OCI-LY7 (cell line): ENCODE measurements around the gene AIP. TPM values are rescaled to one million over a fixed set of nuclear protein-coding genes. Genes with fewer than 3 reads are reported as not detected.

Experiments used
- BruUV-seq: library from RNA; stranded (reverse); fragments of 400-500 nt; replicated peaks from 2 replicates; lab custom pipeline; 2021; lab: Mats Ljungman, UMichigan
- CTCF ChIA-PET: fragments of 300-600 bp; sonication (Branson Sonifier 250); formaldehyde crosslinking; loops from one replicate; lab custom pipeline; 2022; ENCODE audit warnings: antibody characterized with exemption; ENCODE audit not compliant: unreplicated experiment; lab: Charles Lee
- POLR2A ChIA-PET: fragments of 300-600 bp; sonication (Branson Sonifier 250); formaldehyde crosslinking; loops from one replicate; lab custom pipeline; 2022; ENCODE audit warnings: antibody characterized with exemption; lab: Charles Lee
- DNase-seq: peaks from one replicate; pipeline ENCODE4 v3.0.0-alpha.2; 2015; ENCODE audit warnings: low spot score
- H2AFZ ChIP-seq: fragments of 200-600 bp; sonication (generic), shearing (Covaris generic); 2 replicates; pipeline ENCODE4 v1.6.1; 2014; ENCODE audit warnings: mild to moderate bottlenecking, antibody characterized with exemption, low read length, moderate library complexity
- H3K27ac ChIP-seq: fragments of 200-600 bp; sonication (generic); 2 replicates; pipeline ENCODE4 v1.5.1; 2014; ENCODE audit warnings: mixed run types, low read depth, mild to moderate bottlenecking, moderate library complexity, low read length, inconsistent platforms; ENCODE audit not compliant: poor library complexity, severe bottlenecking
- H3K36me3 ChIP-seq: fragments of 200-600 bp; sonication (generic); 2 replicates; pipeline ENCODE4 v1.6.1; 2014; ENCODE audit warnings: mild to moderate bottlenecking, antibody characterized with exemption, low read length, moderate library complexity, mixed read lengths; ENCODE audit not compliant: insufficient read depth
- H3K4me1 ChIP-seq: fragments of 200-600 bp; sonication (generic); 2 replicates; pipeline ENCODE4 v1.5.1; 2014; ENCODE audit warnings: mild to moderate bottlenecking, low read length; ENCODE audit not compliant: insufficient read depth, poor library complexity, severe bottlenecking
- H3K4me2 ChIP-seq: fragments of 200-600 bp; sonication (generic); 2 replicates; pipeline ENCODE4 v1.6.1; 2014; ENCODE audit warnings: mild to moderate bottlenecking, low read length
- H3K4me3 ChIP-seq: fragments of 200-600 bp; sonication (generic); 2 replicates; pipeline ENCODE4 v1.5.1; 2014; ENCODE audit warnings: mild to moderate bottlenecking, low read depth, low read length; ENCODE audit not compliant: poor library complexity, severe bottlenecking
- H3K79me2 ChIP-seq: fragments of 200-600 bp; sonication (generic); 2 replicates; pipeline ENCODE4 v1.6.1; 2016; ENCODE audit warnings: low read depth, mild to moderate bottlenecking, low read length, moderate library complexity, mixed read lengths; ENCODE audit not compliant: insufficient read depth
- H3K9me2 ChIP-seq: fragments of 200-600 bp; sonication (generic); 2 replicates; pipeline ENCODE4 v1.6.1; 2016; ENCODE audit warnings: mild to moderate bottlenecking, low read length, mixed read lengths; ENCODE audit not compliant: insufficient read depth
- H3K9me3 ChIP-seq: fragments of 200-600 bp; sonication (generic); 2 replicates; pipeline ENCODE4 v1.6.1; 2014; ENCODE audit warnings: mild to moderate bottlenecking, mixed run types, low read length, mixed read lengths
- H4K20me1 ChIP-seq: fragments of 200-600 bp; sonication (generic); 2 replicates; pipeline ENCODE4 v1.6.1; 2014; ENCODE audit warnings: mild to moderate bottlenecking, antibody characterized with exemption, low read length, moderate library complexity, mixed read lengths; ENCODE audit not compliant: insufficient read depth
- EZH2phosphoT487 ChIP-seq: fragments of 200-600 bp; sonication (generic); IDR thresholded peaks from 2 replicates; pipeline ENCODE4 v1.6.1; 2018; ENCODE audit warnings: low read depth, borderline replicate concordance, mild to moderate bottlenecking, mixed run types, antibody characterized with exemption, low read length, moderate library complexity, mixed read lengths
- intact Hi-C: fragments of 100-400 bp; cut with micrococcal nuclease; formaldehyde crosslinking; loops from one replicate; pipeline ENCODE4 v1.10.0; 2022; ENCODE audit not compliant: unreplicated experiment
- total RNA-seq, 2 experiments: library from RNA; depleted of rRNA in 1 of 2; stranded (reverse); fragments of >200 nt in 1 of 2; shearing (Covaris generic) in 1 of 2; gene quantifications; 2 replicates each; pipeline ENCODE4 v1.2.3, GENCODE V29; 2014 to 2022
- TF ChIP-seq, protein P1 (sequence below): fragments of 200-600 bp; sonication (generic); conservative IDR thresholded peaks from 2 replicates; pipeline ENCODE4 v1.5.1; 2014; ENCODE audit warnings: mild to moderate bottlenecking, antibody characterized with exemption, low read length, moderate library complexity, mixed read lengths

AIP gene
- total RNA-seq, 2 experiments from 2014 or later, result 112 to 125 TPM

DNA sequence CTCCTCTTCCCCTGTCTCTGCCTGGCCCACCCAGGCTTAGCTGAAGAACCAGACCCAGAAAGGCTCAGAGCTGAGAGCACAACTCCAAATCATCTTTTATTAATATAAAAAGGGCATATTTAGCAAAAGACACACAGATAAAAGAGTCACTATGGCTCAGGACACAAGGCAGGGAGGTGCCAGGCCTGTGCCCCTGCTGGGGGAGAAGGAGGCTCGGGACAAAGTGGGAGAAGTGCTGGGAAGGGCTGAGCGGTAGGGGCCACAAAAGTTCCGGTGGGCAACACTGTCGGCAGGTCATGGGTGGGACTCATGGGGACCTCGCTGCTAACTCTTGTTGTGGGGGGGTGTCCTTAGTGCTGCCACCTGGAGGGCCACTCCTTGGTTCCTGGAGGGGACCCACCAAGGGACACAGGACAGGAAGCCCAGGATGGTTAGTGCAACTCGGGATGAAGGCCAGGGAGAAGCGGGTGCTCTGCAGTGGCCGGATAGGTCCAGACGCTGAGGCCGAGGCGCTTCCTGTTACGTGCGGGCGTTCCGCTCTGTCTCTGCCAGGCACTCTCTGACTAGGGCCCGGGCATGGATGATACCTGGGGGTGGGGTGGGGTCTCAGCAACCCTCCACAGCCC, 23.7 kb downstream of the AIP start:
- H3K4me2 ChIP-seq, result peak overlapping the region; percentile 97
- peaks cover 19% of the 10 kb centered on the region for H3K79me2 ChIP-seq
- H3K4me3 ChIP-seq, result peak overlapping the region; percentile 88
- POLR2A ChIA-PET, result interaction anchor here (0.6 to 0.7 kb wide), 2 partner anchors 33 to 1002 kb away, joined by 3 read pairs; no protein-coding TSS in a partner anchor
- CTCF ChIA-PET, result no interaction called here
- DNase-seq, result peak; percentile 47
- no peak overlapping the region for H2AFZ ChIP-seq
- 0 out of 2 replicates have a peak, but pooled peaks cover 9% of the 10 kb centered on the region for H4K20me1 ChIP-seq
- no peaks in the 10 kb centered on the region for H3K9me3 ChIP-seq
- TF ChIP-seq, protein P1, sequence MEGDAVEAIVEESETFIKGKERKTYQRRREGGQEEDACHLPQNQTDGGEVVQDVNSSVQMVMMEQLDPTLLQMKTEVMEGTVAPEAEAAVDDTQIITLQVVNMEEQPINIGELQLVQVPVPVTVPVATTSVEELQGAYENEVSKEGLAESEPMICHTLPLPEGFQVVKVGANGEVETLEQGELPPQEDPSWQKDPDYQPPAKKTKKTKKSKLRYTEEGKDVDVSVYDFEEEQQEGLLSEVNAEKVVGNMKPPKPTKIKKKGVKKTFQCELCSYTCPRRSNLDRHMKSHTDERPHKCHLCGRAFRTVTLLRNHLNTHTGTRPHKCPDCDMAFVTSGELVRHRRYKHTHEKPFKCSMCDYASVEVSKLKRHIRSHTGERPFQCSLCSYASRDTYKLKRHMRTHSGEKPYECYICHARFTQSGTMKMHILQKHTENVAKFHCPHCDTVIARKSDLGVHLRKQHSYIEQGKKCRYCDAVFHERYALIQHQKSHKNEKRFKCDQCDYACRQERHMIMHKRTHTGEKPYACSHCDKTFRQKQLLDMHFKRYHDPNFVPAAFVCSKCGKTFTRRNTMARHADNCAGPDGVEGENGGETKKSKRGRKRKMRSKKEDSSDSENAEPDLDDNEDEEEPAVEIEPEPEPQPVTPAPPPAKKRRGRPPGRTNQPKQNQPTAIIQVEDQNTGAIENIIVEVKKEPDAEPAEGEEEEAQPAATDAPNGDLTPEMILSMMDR, result peak; percentile 63
- TF ChIP-seq EZH2phosphoT487, result no peak
- intact Hi-C loops, result loop anchor here (1.0 to 5.0 kb wide), 10 partner anchors 22 to 239 kb away; partner anchors contain the start of genes GRK2, GSTP1, POLD4 and PTPRCAP
- BruUV-seq, result TSS peak; percentile 96
- peak overlapping the region; percentile 70 for H3K27ac ChIP-seq
- H3K36me3 ChIP-seq, result peaks cover 9% of the 10 kb centered on the region; the same call in 1 of the 2 replicates
- peaks cover 38% of the 10 kb centered on the region for H3K4me1 ChIP-seq
- H3K9me2 ChIP-seq, result no peaks in the 10 kb centered on the region

DNA sequence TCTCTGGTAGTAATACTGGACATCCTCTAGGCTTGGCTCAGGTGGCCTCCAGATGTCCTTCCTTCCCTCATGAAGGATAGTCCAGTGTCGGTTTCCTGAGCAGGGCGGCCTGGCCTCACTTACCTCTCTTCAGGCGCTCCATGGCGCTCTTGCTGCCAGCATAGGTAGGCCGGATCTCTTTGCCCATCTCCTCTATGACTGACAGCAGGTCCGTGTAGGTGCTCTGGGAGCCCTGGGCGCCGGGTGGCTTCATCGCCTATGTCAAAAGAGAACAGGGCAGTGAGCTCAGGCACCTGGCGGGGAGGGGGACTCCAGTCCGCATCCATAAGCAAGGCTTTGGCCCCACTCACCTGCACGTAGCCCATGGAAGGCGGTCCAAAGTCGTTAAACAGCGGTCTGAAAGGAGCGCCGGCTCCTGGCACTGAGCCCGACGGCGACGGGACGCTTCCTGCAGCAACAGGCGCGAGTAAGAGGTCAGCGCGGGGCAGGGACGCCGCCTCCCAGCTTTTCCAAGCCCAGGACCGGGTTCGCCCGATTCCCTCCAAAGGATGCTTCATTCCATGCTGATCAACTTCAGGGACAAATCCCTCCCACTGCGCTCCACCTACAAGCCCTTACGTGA, 24.5 kb downstream of the AIP start:
- POLR2A ChIA-PET, result interaction anchor here (0.6 kb wide), 1 partner anchor 1001 kb away, joined by 3 read pairs; no protein-coding TSS in a partner anchor
- Histone ChIP-seq H3K79me2 (peaks cover 19% of the 10 kb centered on the region), H3K36me3 (peaks cover 9% of the 10 kb centered on the region; the same call in 1 of the 2 replicates), H2AFZ (no peak overlapping the region), H3K9me3 (no peaks in the 10 kb centered on the region), H3K27ac (peak overlapping the region; percentile 70), H4K20me1 (0 out of 2 replicates have a peak, but pooled peaks cover 9% of the 10 kb centered on the region), H3K4me3 (peak overlapping the region; percentile 88), H3K4me2 (peak overlapping the region; percentile 97), H3K4me1 (peaks cover 38% of the 10 kb centered on the region), H3K9me2 (no peaks in the 10 kb centered on the region)
- CTCF ChIA-PET, result no interaction called here
- BruUV-seq, result no TSS peak
- TF ChIP-seq, protein P1, result no peak
- no peak for TF ChIP-seq EZH2phosphoT487
- no peak for DNase-seq
- intact Hi-C loops, result loop anchor here (2.0 to 5.0 kb wide), 6 partner anchors 23 to 240 kb away; partner anchors contain the start of genes GRK2 and POLD4
